ENCODE measurements around the gene GDE1.

The GDE1 gene

DNA sequence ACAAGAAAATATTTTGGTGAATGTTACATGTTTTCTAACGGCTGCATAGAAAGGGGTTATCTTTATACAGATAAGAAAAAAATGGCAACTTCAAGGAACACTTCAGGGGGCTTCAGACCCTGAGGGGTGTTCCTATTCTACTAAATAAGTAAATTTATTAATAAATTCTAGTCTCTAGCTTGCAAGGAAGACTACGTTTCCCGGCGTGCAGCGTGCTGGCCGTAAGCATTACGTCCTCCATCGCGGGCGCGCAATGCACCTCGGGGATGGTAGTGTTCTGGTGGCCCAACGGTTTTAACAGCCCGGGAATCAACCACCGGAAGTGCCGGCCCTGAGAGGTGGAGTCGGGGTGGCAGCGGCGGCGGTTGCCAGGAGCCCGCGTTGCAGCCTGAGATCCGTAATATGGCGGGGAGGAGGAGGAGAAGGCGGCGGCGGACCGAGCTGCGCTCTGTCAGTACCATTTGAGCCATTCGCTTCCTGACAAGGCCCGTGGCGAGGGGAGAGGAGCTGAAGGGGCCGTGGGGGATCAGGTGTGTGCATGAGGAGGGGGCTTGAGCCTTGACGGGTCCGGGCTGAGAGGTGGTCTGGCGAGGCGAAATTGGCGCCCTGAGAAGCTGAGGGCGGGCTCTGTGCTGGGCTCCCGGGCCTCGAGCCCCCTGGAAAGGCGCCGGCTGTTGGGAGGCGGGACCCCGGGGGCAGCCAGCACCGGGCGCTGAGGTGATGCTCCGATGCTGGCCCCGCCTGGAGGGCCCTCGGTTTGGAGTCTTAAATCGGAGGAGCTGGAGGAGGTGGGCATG is 1.9 kb upstream of the GDE1 start, which contains the start of gene CCP110:
CCP110 (plus strand) TSS at position 384 of the 797 bp plus-strand sequence. CDS start 3,940 bp downstream, outside the sequence.
- DNase-seq: peak; percentile 96

DNA sequence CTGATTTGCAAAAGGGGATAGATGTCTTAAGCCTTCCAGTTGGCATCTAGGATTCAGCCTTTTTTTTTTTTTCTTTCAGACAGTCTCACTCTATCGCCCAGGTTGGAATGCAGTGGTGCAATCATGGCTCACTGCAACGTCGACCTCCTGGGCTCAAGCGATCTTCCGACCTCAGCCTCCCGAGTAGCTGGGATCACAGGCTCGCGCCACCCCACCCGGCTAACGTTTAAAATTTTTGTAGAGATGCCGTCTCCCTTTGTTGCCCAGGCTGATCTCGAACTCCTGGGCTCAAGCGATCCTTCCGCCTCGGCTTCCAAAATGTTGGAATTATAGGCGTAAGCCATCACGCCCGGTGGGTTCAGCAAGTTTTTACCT is 1.3 kb upstream of the GDE1 start:
- DNase-seq: no peak

DNA sequence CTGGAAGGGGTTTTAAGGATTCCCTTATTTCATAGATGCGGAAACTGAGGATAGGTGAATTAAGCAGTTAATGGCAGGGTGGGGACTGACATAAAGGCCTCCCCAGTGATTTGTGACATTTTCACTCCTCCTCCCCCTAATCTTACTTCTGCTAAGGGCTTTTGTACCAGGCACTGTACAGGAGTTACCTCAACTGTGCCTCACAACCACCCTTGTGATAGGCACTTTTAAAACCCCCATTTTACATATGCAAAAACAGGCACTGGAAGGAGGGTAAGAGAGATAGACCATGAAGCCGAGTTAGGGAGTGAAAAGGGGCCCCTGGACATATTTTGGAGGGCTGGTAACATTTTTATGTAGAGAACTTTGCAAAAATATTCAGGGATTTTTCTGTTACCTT is 862 bp upstream of the GDE1 start:
- no peak for DNase-seq

DNA sequence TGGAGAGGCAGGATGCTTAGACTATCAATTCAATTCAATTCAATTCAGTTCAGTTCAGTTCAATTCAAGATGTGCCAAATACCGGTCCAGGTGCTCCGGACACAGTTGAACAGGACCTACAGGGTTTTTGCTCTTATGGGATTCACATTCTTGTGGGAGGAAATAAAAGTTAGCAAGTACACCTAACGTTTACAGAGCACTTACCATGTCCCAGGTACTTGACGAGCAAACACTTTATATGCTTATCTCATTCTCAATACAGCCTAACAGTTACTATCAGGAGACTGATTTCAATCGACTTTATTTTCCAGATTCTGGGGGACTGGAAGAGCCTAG is 467 bp upstream of the GDE1 start:
- DNase-seq: no peak

DNA sequence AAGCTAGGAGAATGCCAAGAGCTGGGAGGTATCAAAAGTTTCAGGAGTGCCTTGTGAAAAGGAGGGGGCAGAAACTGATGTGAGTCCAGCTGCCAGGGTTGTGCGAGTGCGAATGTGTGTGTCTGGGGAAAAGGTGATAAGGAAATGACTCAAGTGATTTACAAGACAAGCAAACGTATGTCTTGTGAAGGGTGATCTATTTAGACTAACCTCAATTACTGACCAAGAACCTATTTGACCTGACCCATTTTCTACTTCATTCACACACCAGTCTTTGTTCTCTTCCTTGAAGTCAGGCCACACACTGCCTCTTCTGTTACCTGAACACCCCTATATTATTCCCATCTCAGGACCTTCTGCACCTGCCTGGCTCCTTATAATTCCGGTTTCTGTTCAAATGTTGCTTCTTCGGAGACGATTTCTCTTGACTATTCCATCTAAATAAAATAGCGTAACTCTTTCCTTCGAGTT is 1.0 kb downstream of the GDE1 start:
- no peak for DNase-seq

- no peak for DNase-seq
Measured at GRCh38 chr16:19518388-19518787, 3.5 kb downstream of the GDE1 start.

GRCh38 chr16:19517424-19518089 is 4.3 kb downstream of the GDE1 start:
- DNase-seq: no peak

GRCh38 chr16:19515757-19516156 is 6.1 kb downstream of the GDE1 start:
- DNase-seq: no peak

GRCh38 chr16:19513377-19514053 is 8.4 kb downstream of the GDE1 start:
- DNase-seq: no peak

GRCh38 chr16:19512297-19512696 is 9.6 kb downstream of the GDE1 start:
- no peak for DNase-seq

GRCh38 chr16:19507867-19508266 is 14.0 kb downstream of the GDE1 start:
- no peak for DNase-seq

DNA sequence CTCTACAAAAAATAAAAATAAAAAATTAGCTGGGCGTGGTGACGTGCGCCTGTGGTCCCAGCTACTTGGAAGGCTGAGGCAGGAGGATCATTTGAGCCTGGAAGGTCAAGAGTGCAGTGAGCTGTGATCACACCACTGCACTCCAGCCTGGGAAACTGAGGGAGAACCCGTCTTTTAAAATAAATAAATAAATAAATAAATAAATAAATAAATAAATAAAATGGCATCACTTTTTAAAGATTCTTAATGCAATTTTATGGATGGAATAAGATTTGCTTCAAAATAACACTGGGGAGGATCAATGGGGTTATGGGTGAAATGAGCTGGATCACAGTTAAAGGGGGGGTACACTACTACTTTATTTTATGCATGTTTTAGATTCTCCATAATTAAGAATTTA is 14.9 kb downstream of the GDE1 start:
- DNase-seq: no peak

- peak; percentile 26 for DNase-seq
Measured at GRCh38 chr16:19505600-19506303, 16.1 kb downstream of the GDE1 start.

GRCh38 chr16:19503461-19504075 is 18.3 kb downstream of the GDE1 start:
- no peak for DNase-seq

DNA sequence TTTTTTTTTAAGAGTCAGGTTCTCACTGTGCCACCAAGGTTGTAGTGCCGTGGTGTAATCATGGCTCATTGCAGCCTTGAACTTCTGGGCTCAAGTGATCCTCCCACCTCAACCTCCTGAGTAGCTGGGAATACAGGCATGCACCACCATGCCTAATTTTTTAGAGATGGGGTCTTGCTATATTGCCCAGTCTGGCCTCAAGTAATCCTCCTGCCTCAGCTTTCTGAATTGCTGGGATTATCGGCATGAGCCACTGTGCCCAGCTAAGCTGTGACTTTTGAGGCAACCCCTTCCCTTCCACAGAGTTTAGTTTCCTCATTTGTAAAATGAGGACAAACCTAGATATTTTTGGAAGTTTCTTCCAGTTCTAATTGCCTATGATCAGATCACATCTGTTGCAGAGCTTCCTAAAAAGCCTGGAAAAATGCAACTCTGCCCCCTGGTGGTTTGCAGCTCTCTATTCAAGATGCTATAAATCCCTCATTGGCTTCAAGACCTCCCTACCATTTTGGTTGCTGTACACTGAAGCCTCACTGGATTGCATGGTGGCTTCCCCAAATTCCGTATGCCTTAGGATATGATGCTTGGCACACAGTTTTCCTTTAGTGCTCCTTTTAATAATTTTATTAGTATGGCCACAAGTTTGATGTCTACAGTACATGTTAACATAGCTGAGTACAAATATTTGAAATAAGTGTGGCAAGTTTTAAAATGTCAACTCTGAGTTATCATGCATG is 19.3 kb downstream of the GDE1 start:
- DNase-seq: peak; percentile 73

DNA sequence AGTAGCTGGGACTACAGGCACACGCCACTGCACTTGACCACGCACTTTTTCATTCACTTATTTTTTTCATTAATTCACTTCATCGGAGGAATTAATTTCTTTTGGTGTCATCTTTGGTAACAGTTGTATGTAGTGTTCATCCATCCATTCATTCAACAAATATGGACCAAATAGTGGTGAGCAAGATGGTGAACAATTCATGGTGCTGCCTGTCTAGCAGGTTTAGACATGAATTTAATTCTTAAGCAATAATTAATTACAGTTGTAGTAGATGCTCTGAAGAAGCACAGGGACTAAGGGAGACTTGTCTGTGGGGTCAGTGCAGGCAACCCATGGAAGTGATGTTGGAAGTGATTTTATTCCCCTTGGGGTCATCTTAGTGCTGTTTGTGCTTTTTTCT is 22.4 kb downstream of the GDE1 start:
- no peak for DNase-seq

- DNase-seq: no peak
Measured at GRCh38 chr16:19499006-19499405, 22.9 kb downstream of the GDE1 start.

DNA sequence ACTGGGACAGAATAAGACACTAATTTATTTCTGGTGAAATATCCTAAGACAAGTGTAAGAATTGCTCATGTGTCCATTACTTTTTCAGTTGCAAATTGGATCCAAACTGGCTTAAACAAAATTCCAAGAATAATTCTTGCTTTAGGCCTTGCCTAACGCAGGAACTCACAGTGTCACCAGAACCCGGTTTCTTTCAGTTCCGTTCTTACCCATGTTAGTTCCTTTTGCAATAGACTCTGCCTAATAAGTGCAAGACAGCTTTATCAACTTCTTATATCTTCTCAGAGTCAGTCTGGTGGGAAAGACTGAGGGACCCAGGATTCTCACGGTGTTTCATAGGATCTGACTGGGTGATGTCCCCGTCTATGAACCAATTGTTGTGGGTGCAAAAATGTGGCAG is 24.7 kb downstream of the GDE1 start:
- DNase-seq: no peak

GRCh38 chr16:19490619-19491018 is 31.3 kb downstream of the GDE1 start:
- no peak for DNase-seq

DNA sequence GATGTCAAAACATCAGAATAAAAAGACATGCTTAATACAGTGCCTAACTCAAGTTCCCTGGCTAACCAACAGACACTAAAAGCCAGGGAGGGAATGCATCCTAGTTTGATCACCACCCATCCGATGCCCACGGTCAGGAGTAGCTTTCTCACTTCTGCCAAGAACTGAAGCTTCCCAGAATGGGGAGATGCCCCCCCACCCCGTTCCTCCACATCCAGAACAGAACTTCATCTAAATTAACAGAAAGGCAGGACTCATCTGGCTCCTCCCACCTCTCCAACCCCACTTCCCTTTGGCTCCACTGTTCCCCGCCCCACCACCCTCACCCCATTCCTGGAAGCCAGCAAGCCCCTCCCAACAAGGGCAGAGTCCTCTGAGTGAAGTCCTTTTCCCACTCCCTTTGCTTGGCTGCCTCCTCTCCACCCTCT is 33.7 kb downstream of the GDE1 start:
- DNase-seq: no peak

DNA sequence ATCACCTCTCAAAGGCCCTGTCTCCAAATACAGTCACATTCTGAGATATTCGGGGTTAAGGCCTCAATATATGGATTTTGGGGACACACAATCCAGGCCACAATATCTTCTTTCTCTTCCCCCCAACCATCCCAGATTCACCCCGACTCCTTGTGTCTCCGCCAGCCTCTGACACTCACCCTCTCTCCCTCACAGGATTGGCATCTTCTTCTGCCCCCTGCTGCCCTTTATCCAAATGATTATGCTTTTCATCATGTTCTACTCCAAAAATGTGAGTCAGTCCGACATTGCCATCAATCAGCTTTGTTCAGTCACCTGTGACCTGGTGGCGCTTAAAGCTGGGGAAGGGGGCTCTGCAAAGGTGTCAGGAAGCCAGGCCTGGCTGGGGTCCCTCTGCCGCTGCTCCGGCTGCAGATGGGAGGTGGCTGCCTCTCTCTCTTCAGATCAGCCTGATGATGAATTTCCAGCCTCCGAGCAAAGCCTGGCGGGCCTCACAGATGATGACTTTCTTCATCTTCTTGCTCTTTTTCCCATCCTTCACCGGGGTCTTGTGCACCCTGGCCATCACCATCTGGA is 35.1 kb downstream of the GDE1 start:
- DNase-seq: no peak
